ENCODE results near the gene FAXC.
"Not testable (repeated sequence)": the region's sequence is repeated elsewhere in the genome, so short reads cannot be mapped to it uniquely, and the experiment has no call there.

Gene FAXC

GRCh38 chr6:99282479-99283062, 66.9 kb downstream of the FAXC start:
- no peaks in the 10 kb centered on the region for H3K9me3 Mint-ChIP-seq

GRCh38 chr6:99276747-99277146, 72.7 kb downstream of the FAXC start:
- Mint-ChIP-seq H3K4me1 (ENCODE audit: low read depth) (no peaks in the 10 kb centered on the region), H3K4me3 (no peak overlapping the region), H3K27me3 (peaks cover 16% of the 10 kb centered on the region), H3K9me3 (no peaks in the 10 kb centered on the region), H3K36me3 (ENCODE audit: low read depth) (no peaks in the 10 kb centered on the region), H3K27ac (no peak overlapping the region)

More at GRCh38 chr6:99282479-99283062, 66.9 kb downstream of the FAXC start:
- no peaks in the 10 kb centered on the region for H3K4me1 Mint-ChIP-seq (ENCODE audit: low read depth)
- H3K36me3 Mint-ChIP-seq (ENCODE audit: low read depth), result no peaks in the 10 kb centered on the region
- H3K27me3 Mint-ChIP-seq, result peaks cover 18% of the 10 kb centered on the region
- no peak overlapping the region for H3K4me3 Mint-ChIP-seq
- H3K27ac Mint-ChIP-seq, result no peak overlapping the region

GRCh38 chr6:99270826-99271225, 78.6 kb downstream of the FAXC start:
- Mint-ChIP-seq H3K9me3 (peaks cover 3% of the 10 kb centered on the region), H3K36me3 (ENCODE audit: low read depth) (no peaks in the 10 kb centered on the region), H3K4me3 (no peak overlapping the region), H3K27ac (no peak overlapping the region), H3K4me1 (ENCODE audit: low read depth) (no peaks in the 10 kb centered on the region), H3K27me3 (peaks cover 20% of the 10 kb centered on the region)

DNA sequence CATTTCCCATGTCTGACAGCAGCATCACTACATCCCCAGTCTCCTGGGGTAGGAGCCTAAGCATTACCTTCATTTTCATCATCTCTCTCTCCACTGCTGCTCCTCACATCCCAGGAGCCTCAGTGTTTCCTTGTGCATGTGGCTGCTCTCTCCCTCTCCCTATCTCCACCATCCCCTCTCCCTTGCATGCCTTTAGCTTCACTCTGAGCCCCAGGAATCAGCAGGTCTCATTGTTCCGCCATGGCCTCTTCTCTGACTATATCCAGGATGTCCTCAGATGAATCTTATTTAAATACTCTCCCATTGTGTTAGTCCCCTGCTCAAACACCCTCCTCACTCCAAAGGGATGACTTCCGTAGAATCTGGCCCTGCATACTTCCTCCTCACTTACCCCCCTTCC, 79.4 kb downstream of the FAXC start:
- no peaks in the 10 kb centered on the region for H3K36me3 Mint-ChIP-seq (ENCODE audit: low read depth)
- no peak overlapping the region for H3K27ac Mint-ChIP-seq
- no peak overlapping the region for H3K4me3 Mint-ChIP-seq
- H3K4me1 Mint-ChIP-seq (ENCODE audit: low read depth), result no peaks in the 10 kb centered on the region
- peaks cover 20% of the 10 kb centered on the region for H3K27me3 Mint-ChIP-seq
- peaks cover 3% of the 10 kb centered on the region for H3K9me3 Mint-ChIP-seq

- peaks cover 16% of the 10 kb centered on the region for H3K27me3 Mint-ChIP-seq
- H3K36me3 Mint-ChIP-seq (ENCODE audit: low read depth), result no peaks in the 10 kb centered on the region
- H3K4me1 Mint-ChIP-seq (ENCODE audit: low read depth), result no peaks in the 10 kb centered on the region
- H3K4me3 Mint-ChIP-seq, result no peak overlapping the region
- no peak overlapping the region for H3K27ac Mint-ChIP-seq
- peaks cover 3% of the 10 kb centered on the region for H3K9me3 Mint-ChIP-seq
Measured at GRCh38 chr6:99269207-99269606, 80.3 kb downstream of the FAXC start.

GRCh38 chr6:99266996-99267395, 82.5 kb downstream of the FAXC start:
- H3K27ac Mint-ChIP-seq; H3K4me3 Mint-ChIP-seq; H3K27me3 Mint-ChIP-seq; H3K4me1 Mint-ChIP-seq (ENCODE audit: low read depth); H3K9me3 Mint-ChIP-seq; H3K36me3 Mint-ChIP-seq (ENCODE audit: low read depth): not testable (repeated sequence)

DNA sequence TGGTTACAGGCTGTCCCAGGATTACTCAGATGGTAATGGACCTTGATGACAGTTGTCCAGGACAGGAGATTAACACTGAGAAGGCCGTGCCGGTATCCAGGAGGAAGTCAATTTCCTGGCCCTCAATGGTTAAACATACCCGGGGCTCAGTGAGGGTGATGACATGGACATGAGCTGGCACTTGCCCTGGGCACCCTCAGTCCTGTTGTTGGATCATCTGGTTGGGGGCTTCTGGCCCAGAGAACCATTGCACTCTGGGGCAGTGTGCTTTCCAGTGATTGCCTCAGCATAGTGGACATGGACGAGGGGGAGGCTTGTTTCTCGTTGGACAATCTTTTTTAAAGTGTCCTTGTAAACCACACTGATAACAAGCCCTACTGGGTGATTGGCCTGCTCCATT, 84.0 kb downstream of the FAXC start:
- not testable (repeated sequence) for H3K27ac Mint-ChIP-seq; H3K4me1 Mint-ChIP-seq (ENCODE audit: low read depth); H3K9me3 Mint-ChIP-seq; H3K27me3 Mint-ChIP-seq; H3K36me3 Mint-ChIP-seq (ENCODE audit: low read depth); H3K4me3 Mint-ChIP-seq

- H3K27me3 Mint-ChIP-seq, result peaks cover 12% of the 10 kb centered on the region
- H3K4me1 Mint-ChIP-seq (ENCODE audit: low read depth), result no peaks in the 10 kb centered on the region
- no peak overlapping the region for H3K27ac Mint-ChIP-seq
- no peaks in the 10 kb centered on the region for H3K9me3 Mint-ChIP-seq
- no peaks in the 10 kb centered on the region for H3K36me3 Mint-ChIP-seq (ENCODE audit: low read depth)
- no peak overlapping the region for H3K4me3 Mint-ChIP-seq
Measured at GRCh38 chr6:99254616-99255550, 94.6 kb downstream of the FAXC start.

- Mint-ChIP-seq H3K36me3 (ENCODE audit: low read depth) (no peaks in the 10 kb centered on the region), H3K4me3 (no peak overlapping the region), H3K4me1 (ENCODE audit: low read depth) (no peaks in the 10 kb centered on the region), H3K27me3 (peaks cover 12% of the 10 kb centered on the region), H3K27ac (no peak overlapping the region), H3K9me3 (no peaks in the 10 kb centered on the region)
Measured at GRCh38 chr6:99253271-99253670, 96.2 kb downstream of the FAXC start.

- Mint-ChIP-seq H3K27me3 (peaks cover 12% of the 10 kb centered on the region), H3K9me3 (no peaks in the 10 kb centered on the region), H3K36me3 (ENCODE audit: low read depth) (no peaks in the 10 kb centered on the region), H3K27ac (no peak overlapping the region), H3K4me3 (no peak overlapping the region), H3K4me1 (ENCODE audit: low read depth) (no peaks in the 10 kb centered on the region)
Measured at GRCh38 chr6:99252421-99252820, 97.1 kb downstream of the FAXC start.

GRCh38 chr6:99250476-99250875, 99.0 kb downstream of the FAXC start:
- Mint-ChIP-seq H3K4me1 (ENCODE audit: low read depth) (no peaks in the 10 kb centered on the region), H3K4me3 (no peak overlapping the region), H3K27me3 (peaks cover 15% of the 10 kb centered on the region), H3K36me3 (ENCODE audit: low read depth) (no peaks in the 10 kb centered on the region), H3K27ac (no peak overlapping the region), H3K9me3 (no peaks in the 10 kb centered on the region)

DNA sequence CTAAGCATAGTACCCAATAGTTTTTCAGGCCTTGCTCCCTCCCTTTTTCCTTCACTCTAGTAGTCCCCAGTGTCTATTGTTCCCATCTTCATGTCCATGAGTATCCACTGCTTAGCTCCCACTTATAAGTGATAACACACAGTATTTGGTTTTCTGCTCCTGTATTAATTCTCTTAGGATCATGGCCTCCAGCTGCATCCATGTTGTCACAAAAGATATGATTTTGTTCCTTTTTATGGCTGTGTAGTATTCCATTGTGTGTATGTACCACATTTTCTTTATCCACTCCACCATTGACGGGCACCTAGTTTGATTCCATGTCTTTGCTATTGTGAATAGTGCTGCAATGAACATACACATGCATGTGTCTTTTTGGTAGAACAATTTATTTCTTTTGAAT, 102.9 kb downstream of the FAXC start:
- Mint-ChIP-seq H3K4me3 (no peak overlapping the region), H3K27ac (no peak overlapping the region), H3K4me1 (ENCODE audit: low read depth) (no peaks in the 10 kb centered on the region), H3K36me3 (ENCODE audit: low read depth) (no peaks in the 10 kb centered on the region), H3K9me3 (no peaks in the 10 kb centered on the region), H3K27me3 (peaks cover 15% of the 10 kb centered on the region)

GRCh38 chr6:99241905-99242534, 107.5 kb downstream of the FAXC start:
- Mint-ChIP-seq H3K9me3 (no peaks in the 10 kb centered on the region), H3K36me3 (ENCODE audit: low read depth) (no peaks in the 10 kb centered on the region), H3K4me3 (no peak overlapping the region), H3K27me3 (peaks cover 23% of the 10 kb centered on the region), H3K4me1 (ENCODE audit: low read depth) (no peaks in the 10 kb centered on the region), H3K27ac (no peak overlapping the region)

- Mint-ChIP-seq H3K4me1 (ENCODE audit: low read depth) (no peaks in the 10 kb centered on the region), H3K27me3 (peaks cover 24% of the 10 kb centered on the region), H3K4me3 (no peak overlapping the region), H3K36me3 (ENCODE audit: low read depth) (no peaks in the 10 kb centered on the region), H3K9me3 (no peaks in the 10 kb centered on the region), H3K27ac (no peak overlapping the region)
Measured at GRCh38 chr6:99236010-99236409, 113.5 kb downstream of the FAXC start.

- Mint-ChIP-seq H3K27ac (no peak overlapping the region), H3K27me3 (peaks cover 17% of the 10 kb centered on the region), H3K36me3 (ENCODE audit: low read depth) (no peaks in the 10 kb centered on the region), H3K4me3 (no peak overlapping the region), H3K4me1 (ENCODE audit: low read depth) (no peaks in the 10 kb centered on the region), H3K9me3 (no peaks in the 10 kb centered on the region)
Measured at GRCh38 chr6:99233219-99233618, 116.3 kb downstream of the FAXC start.
